Measurements from ENCODE around the gene UCHL5.

DNA sequence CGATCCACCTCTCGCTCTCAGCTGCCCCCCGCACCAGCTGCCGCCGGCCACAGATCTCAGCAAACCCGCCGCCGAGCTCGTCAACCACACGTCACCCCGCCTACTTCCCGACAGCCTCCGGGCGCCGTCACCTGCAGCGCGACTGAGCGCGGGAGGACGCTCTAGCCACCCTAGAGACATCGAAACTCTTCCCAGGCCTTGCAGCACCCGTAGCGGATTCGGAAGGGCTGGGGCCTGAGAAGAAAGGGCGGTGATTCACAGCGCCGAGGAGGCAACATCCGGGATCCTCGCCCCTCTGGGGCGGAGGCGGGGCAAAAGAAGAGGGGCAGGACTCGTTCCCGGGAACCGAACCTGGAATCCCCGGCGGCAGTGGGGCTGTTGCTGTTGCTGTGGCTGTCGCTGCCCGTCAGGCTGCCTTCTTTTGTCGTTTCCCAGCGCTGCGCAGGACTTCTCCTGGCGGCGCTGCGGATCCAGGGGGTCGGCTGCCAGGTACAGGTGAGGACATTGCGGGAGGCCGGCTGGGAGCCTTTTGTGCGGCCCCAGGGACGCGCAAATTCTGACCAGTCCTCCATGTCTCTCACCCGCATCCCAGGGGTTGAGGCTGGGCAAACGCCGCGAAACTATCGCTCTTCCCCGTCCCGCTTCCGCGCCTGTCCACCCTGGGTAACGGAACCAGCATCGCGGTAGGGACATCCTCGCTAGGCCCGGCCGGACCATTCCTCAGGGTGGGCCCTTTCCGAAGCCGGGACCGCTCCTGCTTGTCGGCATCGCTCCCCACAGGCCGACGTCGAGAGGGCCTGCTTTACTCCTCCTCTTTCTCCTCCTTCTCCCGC is at the start of gene UCHL5, which contains the start of gene RO60:
- TF ChIP-seq, protein P1, sequence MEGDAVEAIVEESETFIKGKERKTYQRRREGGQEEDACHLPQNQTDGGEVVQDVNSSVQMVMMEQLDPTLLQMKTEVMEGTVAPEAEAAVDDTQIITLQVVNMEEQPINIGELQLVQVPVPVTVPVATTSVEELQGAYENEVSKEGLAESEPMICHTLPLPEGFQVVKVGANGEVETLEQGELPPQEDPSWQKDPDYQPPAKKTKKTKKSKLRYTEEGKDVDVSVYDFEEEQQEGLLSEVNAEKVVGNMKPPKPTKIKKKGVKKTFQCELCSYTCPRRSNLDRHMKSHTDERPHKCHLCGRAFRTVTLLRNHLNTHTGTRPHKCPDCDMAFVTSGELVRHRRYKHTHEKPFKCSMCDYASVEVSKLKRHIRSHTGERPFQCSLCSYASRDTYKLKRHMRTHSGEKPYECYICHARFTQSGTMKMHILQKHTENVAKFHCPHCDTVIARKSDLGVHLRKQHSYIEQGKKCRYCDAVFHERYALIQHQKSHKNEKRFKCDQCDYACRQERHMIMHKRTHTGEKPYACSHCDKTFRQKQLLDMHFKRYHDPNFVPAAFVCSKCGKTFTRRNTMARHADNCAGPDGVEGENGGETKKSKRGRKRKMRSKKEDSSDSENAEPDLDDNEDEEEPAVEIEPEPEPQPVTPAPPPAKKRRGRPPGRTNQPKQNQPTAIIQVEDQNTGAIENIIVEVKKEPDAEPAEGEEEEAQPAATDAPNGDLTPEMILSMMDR (IDR thresholded peaks at IDR 0.05), result peak in 2 of 4 experiments; percentile 22 to 59
- TF ChIP-seq POLR2A (IDR thresholded peaks at IDR 0.05), result peak; percentile 74 to 84
